GM21528 (cell line): ENCODE measurements around the gene PHACTR2.

Experiments
- ATAC-seq: cut with Tn5 transposase; IDR thresholded peaks from one replicate; pipeline ENCODE4 v1.9.1; 2021; ENCODE audit warnings: mild to moderate bottlenecking, moderate library complexity; ENCODE audit not compliant: unreplicated experiment, low FRiP score

Gene PHACTR2

GRCh38 chr6:143802833-143803565 lies 125.2 kb downstream of the PHACTR2 start:
- no peak for ATAC-seq

GRCh38 chr6:143803769-143804568 lies 126.2 kb downstream of the PHACTR2 start:
- no peak for ATAC-seq

DNA sequence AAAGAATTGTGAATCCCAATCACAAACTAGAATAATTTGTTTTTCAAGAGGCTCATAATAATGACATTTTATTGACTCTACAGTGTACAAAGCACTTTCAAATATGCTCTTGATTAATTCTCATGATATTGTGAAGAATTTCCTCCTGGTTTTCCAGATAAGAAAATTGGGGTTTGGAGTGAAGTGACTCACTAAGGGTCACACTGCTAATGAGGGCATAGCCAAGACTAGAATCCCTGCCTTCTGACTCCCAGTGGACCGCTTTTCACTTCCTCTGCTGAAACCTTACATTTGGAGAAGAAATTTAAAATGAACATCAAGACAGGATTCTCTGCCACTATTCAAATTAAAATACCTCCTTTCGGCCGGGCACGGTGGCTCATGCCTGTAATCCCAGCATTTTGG lies 127.1 kb downstream of the PHACTR2 start:
- no peak for ATAC-seq

GRCh38 chr6:143806282-143807102 lies 128.7 kb downstream of the PHACTR2 start:
- no peak for ATAC-seq

DNA sequence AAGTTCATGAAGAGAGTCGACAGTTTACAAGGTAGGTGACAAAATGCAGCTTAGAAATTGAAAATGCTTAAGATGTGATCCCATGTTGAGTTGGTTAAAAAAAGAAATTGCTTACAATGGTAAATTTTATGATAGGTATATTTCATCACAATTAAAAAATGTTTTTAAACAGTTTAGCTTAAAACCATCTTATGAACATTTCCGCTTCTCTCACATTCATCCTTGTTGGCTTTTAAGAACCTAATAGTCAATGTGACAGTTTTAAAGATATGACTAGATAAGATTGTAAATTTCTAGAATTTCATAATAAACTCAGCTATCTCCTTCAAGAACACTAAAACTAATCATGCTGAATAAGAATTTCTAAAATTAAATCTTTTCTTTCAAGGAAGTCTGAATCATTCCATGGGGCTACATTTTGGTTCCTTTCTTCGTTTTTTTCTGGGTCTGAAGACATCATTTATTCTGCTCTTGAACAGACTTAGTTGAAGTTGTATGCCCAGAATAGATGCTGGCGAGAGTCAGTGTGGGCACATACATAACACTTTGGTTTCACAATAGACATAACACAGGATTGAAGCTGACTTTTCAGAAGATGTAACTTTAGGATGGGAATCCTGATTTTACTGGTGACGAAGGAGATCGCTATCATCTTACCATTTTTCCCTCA lies 129.5 kb downstream of the PHACTR2 start:
- ATAC-seq: no peak

DNA sequence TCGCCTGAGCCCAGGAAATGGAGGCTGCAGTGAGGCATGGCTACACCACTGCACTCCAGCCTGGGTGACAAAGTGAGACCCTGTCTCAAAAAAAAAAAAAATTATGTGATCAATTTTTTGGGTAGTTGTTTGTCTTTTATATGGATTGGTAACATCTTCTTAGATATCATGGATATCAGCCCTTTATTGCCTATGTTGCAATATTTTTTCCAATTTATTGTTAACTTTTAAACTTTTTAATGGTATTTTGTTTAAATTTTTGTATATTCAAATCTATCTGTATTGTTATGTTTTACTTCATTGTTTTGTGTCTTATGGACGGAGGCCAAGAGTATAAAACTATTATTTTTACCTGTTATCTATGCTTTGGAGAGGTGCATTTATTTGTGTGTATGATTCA lies 133.0 kb downstream of the PHACTR2 start:
- ATAC-seq: no peak

DNA sequence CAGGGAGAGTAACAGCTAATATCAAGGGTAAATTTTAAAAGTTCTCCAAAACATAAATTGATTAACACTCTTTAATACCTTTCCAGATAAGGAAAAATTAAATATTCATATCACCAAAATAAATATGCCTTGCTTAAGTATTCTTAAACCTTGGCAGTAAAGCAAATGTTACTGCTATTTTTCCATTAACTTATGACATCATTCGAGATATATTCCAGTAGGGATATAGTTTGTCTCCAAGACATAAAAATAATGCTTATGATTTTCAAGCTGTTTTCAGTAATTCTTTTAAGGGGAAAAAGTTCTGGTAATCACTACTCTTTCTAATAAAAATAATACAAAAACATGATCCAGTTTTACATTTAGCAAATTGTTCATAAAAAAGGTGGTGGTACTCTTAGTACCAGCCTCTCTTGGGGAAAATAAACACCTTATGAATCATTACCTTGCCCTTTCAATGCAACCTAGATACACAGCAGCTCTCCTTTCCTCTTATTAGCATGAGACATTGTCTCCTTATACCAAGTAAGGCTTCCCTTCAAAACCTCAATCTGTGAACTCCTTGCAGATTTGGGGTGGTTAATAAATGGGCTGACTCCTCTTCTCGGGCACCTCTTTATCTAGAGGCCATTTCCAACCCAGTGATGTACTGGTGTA lies 133.9 kb downstream of the PHACTR2 start:
- no peak for ATAC-seq

GRCh38 chr6:143817621-143818020 lies 139.9 kb downstream of the PHACTR2 start:
- ATAC-seq: no peak

DNA sequence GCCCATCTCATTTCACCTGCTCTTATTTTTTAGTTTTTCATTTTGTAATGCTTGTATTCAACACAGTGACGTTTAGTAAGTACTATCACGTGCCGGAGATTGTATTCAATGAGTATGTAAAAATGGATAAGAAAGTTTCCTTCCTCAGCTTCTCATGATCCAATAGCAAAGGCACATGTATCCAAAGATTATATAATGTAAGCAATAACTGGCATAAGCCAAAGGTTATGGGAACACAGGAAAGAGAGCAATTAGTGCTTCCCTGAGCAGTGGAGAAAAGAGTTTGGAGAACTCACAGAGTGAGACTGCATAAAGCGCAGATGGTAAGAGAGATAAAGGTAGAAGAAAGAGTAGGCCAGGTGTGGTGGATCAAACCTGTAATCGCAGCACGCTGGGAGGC lies 143.6 kb downstream of the PHACTR2 start:
- ATAC-seq: no peak

DNA sequence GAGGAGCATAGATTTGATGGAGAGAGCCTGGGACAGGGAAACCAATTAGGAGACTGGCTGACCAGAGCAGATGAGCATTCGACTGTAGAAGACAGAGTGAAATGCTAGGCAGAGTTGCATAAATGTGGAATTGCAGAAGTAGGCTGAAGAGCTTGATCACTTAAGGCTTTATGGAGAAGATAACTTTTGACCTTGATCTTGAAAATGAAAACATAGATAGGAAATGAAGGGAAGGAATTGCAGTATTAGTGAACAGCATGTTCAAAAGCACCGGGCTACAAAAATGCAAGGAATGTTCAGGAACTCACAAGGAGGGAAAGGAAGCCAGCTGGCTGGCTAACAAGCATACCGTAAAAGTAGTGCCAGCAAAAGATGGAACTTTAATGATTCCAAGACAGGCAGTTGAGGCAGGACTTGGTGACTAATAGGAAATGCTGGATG lies 144.8 kb downstream of the PHACTR2 start:
- ATAC-seq: no peak

GRCh38 chr6:143823548-143823947 lies 145.8 kb downstream of the PHACTR2 start:
- ATAC-seq: no peak

DNA sequence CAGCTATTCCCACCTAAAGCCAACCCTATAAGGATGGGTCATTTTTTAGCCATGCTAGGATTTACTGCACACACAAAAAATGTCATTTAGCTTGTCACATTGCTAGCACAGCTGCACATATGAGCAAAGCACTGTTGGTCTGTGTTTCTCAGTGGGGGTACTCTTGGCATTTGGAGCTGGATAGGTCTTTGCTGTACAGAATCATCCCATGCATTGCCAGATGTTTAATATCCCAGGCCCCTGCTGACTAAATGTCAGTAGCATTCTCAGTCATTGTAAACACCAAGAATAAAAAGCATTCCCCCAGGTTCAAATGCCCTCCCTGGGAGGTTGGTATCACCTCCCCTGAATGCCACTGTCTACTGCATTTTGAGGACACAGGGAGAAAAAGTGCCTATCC lies 150.8 kb downstream of the PHACTR2 start:
- ATAC-seq: no peak

DNA sequence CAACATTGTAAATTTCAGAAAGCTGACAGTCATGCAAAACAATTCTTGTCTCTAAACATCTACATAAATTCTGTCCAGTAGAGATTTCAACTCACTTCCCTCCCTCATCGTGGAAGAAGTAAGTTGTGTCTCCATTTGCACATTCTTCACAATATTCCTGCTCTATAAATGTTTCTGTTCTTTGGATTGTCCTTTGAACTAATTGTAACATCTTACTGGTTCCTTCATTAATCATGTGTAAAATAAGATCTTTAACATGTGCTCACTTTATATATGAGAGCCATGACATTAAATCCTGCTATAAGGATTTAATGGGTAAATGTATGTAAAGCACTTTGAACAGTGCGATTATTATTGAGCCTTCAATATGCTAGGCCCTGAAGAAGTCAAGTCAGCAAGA lies 158.4 kb downstream of the PHACTR2 start:
- ATAC-seq: no peak

DNA sequence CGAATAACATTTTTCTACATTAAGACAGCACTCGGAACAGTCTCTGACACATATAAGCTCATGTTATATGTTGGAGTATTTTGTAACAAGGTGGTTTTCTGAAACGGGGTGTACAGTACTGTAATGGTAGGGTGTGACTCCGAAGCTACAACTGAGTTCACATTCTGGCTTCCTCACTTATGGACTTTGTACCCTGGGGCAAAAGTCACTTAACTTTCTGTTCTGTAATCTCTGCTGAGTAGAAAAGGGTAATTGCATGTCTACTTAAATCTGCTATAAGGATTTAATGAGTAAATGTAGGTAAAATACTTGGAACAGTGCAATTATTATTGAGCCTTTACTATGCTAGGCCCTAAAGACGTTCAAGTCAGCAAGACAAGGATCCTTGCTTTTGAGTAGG lies 160.6 kb downstream of the PHACTR2 start:
- ATAC-seq: no peak

DNA sequence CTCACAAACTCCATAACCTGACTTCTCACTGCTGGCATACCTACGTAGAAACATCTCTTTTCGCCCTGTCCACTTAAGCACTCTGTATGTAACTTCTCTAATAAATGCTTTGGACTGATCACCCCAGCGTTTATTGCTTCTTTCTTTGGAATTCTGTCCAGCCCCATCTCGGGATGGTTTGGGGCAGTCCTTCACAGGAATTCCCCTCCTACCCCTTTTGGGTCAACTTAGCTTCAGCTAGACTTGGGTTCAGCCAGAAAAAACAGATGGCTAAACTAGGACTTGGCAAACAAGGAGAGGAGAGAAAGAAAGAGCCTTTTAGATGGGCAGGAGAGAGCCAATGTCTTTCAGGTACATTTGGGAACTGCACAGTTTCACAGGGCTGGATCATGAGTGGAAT lies 161.4 kb downstream of the PHACTR2 start:
- no peak for ATAC-seq

- no peak for ATAC-seq
These were observed 163.0 kb downstream of the PHACTR2 start for GRCh38 chr6:143840595-143841265.

GRCh38 chr6:143842461-143842901 lies 164.7 kb downstream of the PHACTR2 start:
- ATAC-seq: no peak

DNA sequence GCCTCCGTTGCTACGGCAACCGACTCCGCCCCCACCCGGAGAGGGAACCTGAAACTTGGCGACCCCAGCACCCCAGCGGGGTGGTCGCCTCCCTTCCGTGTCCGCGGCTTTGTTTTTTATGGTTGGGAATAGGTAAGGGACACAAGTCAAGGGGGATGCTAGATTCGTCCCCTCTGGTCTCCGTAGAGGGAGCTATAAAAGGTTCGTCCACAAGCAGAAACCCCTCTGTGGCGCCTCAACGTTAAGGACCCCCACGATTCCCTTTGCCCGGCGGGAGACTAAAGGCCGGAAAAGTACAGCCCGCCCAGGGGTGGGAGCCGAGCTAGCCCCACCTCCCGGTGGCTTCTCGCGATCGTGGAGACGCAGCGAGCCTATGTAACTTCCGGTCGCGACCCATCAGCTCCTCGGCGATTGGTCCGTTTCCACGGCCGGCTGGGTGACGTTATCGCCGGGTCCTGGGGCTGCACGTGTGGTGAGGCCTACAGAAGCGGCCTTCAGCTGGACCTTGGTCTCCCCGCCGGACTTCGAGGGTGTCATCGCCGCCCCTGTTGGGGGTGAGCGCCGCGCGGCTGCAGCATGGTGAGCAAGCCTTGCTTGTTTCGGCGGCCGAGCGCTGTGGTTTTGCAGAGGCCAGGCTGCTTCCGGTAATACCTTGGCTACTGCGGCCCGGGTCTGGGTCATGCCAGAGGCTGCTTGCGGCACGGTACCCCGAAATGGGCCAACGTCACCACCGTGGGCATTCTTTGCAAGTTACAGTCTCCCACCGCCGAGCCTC lies 165.3 kb downstream of the PHACTR2 start, which contains the start of gene LTV1:
TSS of gene LTV1 (plus strand) at position 437 of the 775 bp plus-strand sequence. CDS start at position 577, 140 bp downstream.
- peak; percentile 100 for ATAC-seq

DNA sequence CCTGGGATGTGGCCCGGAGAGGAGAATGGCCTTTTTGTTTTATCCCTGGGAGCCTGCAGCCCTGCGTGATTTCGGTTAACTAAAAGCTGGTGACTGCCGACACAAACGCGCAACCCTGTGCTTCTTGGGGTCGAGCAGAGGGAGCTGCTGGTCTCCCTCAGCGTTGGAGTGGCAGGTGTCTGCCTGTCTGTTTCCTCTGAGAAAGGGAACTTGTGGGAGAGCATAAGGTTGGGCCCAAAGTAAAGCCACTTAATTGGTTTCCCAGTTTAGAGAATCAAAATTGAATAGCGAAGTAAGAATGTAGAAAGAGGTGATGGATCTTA lies 165.9 kb downstream of the PHACTR2 start:
- peak; percentile 21 for ATAC-seq
